Inflammatory macrophage (primary cell): ENCODE data around the gene MICALL1.
"Not testable (repeated sequence)": the region's sequence is repeated elsewhere in the genome, so short reads cannot be mapped to it uniquely, and the experiment has no call there.

Experiments used
- DNase-seq, 2 donors: peaks; one replicate each; pipeline ENCODE4 v3.0.0-alpha.2; 2020 to 2022

MICALL1 gene

DNA sequence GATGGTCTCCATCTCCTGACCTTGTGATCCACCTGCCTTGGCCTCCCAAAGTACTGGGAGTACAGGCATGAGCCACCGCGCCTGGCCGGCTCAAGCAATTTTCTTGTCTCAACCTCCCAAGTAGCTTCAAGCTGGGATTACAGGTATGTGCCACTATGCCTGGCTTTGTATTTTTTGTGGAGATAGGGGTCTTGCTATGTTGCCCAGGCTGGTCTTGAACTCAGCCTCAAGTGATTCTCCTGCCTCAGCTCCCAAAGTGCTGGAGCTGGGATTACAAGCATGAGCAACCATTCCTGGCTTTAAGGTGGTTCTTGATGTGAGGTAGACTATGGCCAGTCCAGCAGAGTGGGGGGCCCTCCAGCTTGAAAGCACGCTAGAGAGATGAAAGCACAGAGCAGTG is 55.0 kb downstream of the MICALL1 start:
- no peak for DNase-seq

DNA sequence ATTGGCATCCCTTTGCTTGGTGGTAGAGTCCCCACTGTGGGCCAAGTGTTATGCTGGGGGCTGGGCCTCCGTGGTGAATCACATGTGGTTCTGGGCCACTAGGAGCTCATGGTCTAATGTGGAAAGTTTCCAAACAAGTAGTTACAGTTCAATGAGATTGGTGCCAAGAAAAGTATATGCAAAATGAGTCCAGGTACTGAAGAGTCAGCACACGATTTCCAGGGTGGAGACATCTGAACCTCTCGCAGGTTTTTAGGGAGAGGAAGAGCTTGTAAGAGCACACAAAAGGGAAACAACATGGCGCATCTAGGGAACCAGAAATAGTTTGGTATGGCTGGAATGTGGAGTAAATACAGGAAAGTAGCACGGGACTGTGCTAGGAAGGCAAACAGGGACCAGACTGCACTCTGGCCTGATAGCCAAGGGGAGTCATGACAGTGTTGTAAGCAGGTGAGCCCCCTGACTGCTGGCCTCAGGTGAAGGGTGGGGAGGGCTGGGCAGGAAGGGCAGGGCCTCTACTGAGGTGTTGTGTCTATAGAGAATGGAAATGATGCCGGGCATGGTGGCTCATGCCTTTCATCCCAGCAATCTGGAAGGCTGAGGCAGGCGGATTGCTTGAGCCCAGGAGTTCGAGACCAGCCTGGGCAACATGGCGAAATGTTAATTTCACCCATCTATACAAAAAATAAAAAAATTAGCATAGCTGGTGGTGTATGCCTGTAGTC is 60.0 kb downstream of the MICALL1 start:
- DNase-seq, result no peak

DNA sequence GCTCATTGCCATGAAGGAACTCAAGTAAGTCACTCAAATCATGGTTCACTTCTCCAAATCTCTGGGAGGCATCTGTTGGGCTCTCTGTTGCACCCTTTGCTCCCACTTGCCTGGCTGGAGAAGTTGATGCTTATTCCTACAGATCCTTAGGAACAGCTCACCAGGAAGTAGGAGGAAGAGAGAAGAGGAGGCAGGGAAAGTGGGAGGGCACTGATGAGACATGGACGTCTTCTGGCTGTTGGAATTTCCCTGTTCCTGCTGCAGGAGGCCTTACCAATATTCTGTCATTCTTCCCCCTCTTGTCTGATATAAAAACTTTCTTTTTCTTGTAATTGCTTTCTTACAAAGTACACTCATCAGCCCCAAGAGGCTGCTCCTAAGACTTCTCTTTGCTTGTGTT is 61.0 kb downstream of the MICALL1 start:
- DNase-seq, result no peak

DNA sequence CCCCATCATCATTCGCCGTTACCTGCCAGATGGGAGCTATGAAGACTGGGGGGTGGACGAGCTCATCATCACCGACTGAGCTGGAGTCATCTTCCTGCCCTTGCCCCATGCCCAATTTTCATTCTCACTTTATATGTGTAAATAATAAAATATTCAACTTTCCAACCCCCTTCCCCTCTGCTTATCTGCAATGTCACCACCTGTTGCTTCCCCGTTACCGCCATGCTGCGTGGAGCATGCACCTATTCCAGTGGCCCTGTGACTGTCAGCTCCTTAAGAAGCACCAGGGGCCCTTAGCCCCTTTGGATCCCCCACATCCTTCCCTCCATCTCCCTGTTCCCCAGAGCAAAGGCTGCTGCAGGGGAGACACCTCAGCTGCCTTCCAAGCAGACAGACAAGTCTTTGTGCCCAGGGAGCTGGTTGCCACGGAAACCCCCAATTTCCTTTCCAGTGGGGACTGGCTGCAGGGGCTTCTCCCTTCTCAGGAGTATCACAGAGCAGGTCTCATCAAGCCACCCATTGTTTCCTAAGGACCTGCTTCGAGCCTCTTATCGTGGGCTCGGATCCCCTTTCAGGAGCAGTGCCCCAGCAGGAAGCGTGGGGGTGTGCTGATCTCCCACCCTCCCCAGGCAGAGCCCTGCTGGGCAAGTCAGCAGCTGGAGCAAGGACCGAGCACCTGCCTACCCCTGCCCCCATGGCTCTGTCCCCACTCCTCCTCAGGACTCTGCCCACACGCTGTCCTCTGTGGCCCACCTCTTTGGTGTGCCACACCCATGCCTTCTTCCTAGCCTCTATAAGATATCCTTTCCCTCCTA is 61.7 kb downstream of the MICALL1 start:
- DNase-seq, result no peak

DNA sequence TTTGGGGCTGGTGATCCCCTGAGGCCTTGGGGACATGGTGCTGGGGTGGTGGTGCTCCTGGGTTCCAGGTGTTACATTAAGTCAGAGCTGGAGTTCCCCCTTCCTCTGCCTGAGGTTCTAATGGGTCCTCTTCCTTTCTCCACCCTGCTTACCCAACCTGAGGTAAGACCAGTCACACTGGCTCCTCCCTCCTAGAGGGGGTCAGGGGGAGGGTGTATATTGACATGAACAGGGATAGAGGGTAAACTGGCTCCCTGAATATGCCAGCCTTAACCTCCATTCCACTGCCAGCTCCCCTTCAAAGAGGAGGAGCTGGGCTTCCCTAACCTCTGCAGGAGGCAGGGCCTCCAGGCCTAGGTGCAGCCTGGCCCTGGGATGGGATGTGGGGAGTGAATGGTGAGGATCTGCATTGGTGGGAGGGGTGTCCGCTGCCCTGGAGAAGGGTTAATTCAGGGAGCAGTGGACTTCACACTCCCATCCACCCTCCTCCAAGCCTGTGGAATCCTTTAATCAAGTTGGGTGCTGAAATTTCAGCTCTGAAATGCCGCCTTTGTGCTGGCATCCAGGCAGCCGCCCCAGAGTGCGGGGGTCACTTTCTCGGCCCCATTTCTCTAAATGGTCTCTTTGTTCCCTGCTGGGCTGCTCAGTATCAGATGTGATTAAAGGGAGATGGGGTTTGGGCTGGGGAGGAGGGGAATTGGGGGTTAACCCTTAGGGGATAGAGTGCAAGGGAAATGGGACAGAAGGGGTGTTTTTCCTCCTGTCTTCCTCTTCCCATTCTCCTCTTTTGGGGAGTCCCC is 62.6 kb downstream of the MICALL1 start:
- DNase-seq, result no peak

DNA sequence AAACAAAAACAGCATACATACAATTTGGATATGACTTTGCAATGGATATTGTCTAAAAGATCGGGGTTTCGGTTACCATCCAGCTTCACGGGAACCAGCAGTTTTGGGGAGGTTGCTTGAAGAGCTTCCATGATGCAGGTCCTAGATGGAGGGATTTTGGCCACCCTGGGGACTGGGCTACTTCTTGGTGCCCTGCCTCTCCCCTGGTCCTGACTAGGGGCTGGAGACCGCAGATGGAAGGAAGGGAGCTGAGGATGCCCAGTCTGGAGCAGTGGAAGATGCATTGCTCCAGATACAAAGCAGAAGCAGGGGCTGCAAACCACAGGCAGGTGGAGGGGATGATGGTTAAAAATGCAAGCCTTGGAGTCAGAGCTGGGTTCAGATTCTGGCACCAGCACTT is 64.8 kb downstream of the MICALL1 start:
- DNase-seq, result no peak

DNA sequence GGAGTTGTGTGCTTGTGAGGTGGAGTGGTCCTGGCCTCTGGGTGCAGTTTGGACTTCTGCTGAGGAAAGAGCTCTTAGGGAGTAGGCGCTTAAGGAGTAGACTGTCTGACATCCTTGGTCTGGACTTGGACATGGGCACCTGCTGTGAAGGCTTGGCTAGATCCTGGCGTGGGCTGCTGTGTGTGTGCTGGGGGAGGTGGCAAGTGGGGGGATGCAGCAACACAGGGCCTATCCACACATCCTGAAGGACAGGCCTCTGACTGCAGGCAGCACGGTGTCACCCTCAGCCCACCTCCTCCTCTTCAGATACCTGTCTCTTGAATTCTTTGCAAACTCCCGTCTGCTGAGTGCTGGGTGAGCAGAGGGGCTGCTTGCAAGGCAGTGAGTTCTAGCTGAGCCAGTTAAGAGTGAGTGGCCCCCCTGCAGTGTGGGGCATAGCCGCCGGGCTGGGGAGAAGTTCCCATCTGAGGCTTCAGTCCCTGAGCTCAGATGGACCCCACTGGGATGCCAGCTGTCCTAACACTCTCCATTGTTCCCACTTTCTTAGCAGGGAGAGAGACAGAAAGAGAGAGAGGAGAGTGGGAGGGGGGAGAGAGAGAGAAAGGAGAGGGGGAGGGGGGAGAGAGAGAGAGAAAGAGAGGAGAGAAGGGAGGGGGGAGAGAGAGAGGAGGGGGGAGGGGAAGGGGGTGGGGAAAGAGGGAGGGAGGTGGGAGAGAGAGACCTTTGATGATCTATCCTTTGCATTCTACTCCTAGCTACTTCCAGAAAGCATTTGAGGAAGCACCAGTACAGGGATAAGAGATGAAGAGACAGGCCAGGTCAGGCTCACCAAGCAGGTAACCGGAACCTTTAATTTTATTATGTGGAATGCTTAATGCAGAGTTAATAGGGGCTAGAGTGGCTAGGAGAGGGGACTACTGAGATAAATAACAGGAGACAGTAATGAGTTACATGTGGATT is 65.7 kb downstream of the MICALL1 start:
- no peak for DNase-seq

DNA sequence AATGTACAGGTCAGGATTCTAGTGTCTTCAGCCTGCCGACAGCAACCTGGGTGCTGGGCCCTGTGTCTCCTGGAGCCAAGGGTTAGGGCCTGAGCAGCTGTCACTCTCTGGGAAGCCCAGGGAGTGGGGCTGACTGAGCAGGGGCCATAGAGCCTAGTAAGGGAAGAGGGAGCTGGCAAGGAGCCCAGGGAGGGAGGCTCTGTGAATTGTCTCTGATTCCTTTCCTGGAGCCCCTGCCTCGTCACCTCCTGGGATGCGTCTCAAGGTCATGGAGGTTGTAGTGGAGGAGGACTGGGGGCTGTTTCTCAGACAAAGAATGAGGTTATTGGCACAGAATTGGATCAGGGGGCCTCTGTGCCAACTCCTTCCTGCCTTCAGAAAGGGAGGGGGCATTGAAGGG is 66.4 kb downstream of the MICALL1 start:
- DNase-seq, result no peak

DNA sequence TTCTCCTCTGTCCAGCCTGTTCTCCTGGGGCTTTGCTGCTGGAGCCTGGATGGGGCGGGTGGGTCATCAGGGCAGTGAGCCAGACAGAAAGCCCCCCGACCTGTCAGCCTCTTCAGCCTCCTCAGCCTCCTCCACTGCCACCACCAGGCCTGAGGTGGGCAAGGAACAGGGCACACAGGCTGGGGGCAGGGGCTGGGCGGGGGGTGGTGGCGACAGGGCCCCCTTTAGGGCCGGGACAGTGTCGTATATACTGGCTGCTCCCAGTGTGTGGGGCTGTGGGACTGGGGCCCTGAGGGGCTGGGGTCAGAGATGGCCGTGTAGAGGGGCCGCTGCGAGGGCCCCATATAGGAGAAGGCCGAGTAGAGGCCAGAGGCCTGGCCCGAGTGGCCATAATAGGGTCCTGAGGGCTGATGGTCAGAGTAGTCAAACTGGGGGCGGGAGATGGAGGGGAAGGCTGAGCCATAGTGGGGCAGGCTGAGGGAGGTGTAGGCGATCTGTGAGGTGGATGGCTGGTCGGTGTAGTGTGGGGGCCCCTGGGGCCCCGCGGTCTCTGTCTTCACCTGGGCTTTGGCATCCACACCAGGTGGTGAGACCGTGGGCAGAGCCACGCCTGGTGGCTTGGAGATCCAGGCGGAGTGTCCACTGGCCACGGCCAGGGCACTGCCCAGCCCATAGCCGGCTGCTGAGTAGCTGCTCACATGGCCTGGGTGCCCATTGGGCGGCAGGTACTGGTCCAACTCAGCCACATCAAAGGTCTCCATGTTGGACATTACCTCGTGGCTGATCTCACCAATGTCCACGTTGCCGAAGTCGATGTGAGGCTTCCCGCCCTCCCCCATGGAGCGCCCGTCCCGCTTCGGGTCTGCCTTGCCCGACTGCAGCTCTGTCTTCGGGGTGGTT is 67.4 kb downstream of the MICALL1 start:
- DNase-seq, result no peak

DNA sequence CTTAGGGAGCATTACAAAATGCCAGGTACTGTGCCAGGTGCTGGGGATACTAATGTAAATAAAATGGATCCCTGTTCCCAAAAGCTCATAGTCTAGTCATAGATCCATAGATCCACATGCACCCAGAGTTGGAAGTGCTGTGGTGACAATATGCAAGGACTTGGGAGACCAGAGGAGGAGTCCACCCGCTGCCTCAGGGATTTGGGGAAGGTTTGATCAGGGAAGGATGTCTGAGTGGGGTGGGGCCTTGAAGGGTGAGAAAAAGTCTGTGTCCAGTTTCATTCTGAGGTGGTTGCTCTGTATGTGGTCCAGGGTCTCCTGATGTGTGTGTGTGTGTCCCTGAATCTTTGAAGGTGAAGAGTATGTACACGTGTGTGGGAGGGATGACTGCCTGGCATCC is 69.1 kb downstream of the MICALL1 start:
- DNase-seq, result no peak

DNA sequence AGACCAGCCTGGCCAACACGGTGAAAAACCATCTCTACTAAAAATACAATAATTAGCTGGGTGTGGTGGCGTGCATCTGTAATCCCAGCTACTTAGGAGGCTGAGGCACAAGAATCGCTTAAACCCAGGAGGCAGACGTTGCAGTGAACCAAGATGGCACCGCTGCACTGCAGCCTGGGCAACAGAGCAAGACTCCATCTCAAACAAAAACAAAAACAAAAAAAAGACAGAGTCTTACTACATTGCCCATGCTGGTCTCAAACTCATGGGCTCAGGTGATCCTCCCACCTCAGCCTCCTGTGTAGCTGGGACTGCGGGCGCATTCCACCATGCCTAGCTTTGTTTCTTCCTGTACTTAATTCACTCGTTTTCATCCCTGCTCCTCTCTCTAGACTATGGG is 69.9 kb downstream of the MICALL1 start:
- not testable (repeated sequence) for DNase-seq

DNA sequence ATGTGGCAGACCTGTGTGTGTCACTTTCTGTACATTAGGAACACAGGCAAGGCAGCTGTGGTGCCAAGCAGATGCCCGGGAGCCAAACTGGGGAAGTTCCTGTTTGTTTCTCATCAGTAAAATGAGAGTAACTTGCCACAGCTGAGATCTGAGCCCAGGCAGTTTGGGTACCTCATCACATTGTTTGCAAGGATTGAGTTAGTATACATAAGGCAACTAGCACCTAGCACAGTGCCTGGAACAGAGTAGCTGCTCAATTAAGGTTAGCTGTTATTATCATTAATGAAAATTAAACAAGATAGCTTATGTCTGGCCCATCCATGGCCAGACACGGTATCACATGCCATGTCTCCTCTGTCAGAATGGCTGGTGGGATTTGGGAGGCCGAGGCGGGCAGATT is 70.5 kb downstream of the MICALL1 start:
- DNase-seq, result no peak

DNA sequence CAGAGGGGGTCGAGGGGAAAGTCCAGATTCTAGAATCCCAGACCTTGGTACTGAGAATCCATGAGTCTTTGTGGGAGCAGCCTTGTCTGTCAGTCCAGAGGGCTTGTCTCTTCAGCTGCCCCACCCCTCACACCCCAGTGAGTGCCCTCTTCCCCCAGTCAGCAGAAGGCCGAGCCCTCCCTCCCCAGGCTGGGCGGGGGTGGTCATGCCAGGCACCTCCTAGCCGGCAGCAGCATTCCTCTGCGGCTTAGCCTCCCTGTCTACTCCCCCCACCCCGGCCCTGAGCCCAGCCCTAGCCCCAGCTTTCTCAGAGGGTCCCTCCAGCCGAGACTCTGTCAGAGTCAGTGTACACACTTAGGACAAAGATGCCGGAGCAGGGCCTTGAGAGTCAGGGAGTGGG is 73.7 kb downstream of the MICALL1 start:
- no peak for DNase-seq

DNA sequence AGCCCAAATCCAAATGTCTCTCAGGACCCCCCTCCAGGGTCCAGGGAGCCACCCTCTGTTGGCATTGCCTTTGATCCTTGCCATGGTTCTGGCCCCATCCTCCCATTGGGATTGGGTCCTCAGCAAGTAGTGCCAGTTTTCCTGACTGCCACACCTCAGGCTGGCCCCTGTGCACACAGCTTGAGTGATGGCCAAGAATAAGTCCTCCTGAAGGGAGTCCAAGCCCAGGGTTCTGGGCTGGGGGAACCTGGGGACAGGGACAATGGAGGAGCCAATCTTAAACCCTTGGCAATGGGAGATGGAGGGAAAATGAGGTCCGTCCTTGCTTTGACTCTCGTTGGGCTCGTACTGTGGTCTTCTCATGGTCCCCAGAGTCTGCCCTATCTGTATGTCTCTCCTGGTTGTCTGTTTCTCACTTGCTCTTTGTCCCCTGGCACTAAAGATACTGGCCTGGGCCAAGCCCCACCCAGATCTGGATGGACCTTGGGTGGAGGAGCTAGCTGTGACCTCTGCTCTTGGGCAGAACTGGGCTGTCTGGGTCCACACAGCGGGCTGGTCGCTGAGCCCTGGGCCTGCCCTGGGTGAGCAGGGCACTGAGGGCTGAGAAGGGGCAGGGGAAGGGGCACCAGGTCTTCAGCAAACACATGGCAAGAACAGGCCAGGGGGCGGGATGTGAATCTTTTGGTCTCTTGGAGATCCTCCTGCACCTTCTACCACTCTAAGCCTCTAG is 75.3 kb downstream of the MICALL1 start:
- DNase-seq, result no peak

DNA sequence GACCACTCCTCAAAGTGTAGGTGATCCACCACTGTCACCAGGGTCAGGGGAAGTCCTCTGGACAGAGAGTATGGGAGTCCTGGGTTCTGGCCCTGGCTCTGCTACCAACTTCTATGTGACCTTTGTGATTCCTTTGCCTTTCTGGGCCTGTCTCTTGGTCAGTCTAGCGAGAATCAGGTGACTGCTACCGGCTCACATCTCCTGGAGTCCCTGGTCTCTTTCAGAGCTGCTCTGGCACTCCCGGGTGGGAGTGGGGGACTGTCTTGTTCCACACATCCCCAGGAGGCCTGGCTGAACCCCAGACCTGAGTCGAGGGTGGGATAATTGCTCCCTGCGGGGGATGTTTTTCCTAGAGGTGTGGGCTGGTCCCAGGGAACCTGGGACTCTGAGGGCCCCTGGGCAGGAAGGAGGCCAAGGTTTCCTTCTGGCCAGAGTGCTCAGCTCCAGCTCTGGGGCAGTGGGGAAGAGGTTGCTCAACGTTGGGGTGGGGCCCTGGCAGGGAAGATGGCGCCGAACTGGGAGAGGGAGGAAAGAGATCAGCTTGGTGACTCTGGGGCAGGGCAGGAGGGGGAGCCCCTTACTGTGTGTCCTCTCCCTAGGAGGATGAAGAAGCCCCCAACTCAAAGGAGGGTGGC is 76.2 kb downstream of the MICALL1 start:
- DNase-seq, result no peak

DNA sequence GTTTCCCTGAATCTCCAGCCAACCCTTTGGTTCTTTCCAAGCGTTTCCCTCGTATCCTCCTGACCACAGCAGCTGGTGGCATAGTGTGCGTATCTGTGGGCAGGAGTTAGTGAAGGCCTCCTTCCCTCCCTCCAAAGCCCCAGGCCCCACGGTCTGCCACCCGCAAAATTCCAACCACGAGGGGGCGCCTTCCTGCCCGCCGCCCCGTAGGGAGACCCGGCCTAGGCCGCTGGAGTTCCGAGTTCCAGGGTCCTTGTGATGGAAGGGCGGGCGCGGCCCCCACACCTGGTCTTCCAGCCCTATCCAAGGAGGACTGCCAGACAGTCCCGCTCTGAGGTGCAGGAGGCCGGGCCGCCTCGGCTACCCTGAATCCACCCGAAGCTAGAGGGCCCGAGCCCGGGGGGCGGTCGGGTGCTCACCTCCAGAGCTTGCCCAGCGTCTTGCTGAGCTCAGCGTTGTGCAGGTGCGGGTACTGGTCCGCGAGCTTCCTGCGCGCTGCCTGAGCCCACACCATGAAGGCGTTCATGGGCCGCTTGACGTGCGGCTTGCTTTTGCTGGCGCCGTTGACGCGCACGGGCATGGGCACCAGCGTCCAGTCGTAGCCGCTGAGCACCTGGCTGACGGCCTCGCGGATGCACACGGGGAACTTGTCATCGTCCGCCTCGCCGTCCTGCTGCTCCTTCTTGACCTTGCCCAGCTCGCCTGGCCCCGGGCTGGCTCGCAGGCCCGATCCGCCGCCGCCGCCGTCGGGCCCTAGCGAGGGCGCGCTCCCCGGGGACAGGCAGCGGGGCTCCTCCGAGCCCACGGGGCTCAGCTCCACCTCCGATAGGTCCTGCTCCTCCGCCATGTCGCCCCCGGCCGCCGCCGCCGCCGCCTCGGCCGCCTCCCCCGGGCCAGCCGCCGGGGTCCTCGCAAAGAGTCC is 77.1 kb downstream of the MICALL1 start:
- no peak for DNase-seq

DNA sequence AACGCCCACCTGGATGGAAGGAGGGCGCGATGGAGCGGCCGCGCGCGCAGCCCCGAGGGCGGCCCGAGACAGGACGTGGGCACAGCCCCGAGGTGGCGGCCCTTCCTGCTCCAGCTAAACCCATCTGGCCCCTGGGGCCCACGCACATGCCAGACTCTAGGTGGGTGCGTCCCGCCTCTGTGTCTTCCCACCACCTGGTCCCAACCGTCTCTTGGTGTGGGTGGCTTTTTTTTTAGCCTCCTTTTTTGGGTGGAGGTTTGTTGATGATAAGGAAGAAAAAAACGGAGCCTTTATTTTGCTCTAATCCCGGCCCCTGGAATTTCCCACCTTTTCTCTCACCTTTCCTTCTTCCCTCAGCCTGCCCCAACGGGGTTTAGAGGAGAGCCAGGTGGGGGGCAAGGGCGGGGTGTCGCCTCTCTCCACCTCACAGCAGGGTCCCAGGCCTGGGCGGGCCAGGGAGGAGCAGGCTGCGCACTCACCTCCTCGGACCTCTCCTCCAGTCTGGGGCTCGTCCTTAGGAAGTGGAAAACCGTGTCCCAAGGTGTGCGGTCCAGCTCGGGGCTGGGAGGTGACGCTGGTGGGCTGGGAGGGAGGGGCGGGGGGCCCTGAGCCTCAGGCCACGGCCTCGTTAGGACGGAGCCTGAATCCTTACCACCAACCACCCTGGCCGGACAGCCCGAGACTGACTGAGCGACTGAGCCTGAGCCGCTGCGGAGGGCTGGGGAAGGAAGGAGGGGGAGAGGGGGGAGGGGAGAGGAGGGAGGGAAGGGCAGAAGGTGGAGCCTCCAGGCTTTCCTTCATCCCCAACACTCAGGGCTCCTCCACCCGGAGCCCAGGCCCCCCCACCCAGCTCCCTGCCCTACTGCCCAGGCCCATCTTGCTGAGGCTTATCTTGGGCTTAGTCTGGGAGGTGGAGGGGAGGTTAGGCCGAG is 78.0 kb downstream of the MICALL1 start, which contains the start of gene SOX10:
SOX10 (minus strand) TSS at position 696 of the 932 bp plus-strand sequence. CDS start 771 bp downstream, outside the sequence.
- no peak for DNase-seq
